ENCODE measurements around the gene ZFYVE19. TPM values are rescaled to one million over a fixed set of nuclear protein-coding genes. Genes with fewer than 3 reads are reported as not detected.
A peak's percentile ranks its signal among the peaks of the same experiment; 100 is the strongest.

ZFYVE19 gene
- total and polyA plus RNA-seq, 2 experiments from 2014 or later, result 8.5 to 22.7 TPM

- H3K36me3 Mint-ChIP-seq (ENCODE audit: low read depth), result peaks cover 62% of the 10 kb centered on the region
These were observed 39.9 kb downstream of the ZFYVE19 start for GRCh38 chr15:40846841-40847222.

More at GRCh38 chr15:40846841-40847222, 39.9 kb downstream of the ZFYVE19 start:
- H3K27ac ChIP-seq (ENCODE audit: low read depth), result 0 out of 2 replicates have a peak overlapping the region, but pooled peaks have one; percentile 50
- peaks cover 7% of the 10 kb centered on the region; the same call in 1 of the 2 replicates for H3F3A ChIP-seq (replicated peaks; ENCODE audit: low read depth)
- Mint-ChIP-seq H3K4me3 (peak overlapping the region; percentile 99), H3K9me3 (0 out of 3 replicates have a peak, but pooled peaks cover 3% of the 10 kb centered on the region), H3K27ac (0 out of 2 replicates have a peak overlapping the region, but pooled peaks have one; percentile 5), H3K27me3 (ENCODE audit: insufficient read depth, low read depth, poor library complexity) (peaks cover 23% of the 10 kb centered on the region), H3K4me1 (peaks cover 42% of the 10 kb centered on the region)
- H2AFZ ChIP-seq, result no peak overlapping the region
- H4K20me1 ChIP-seq (replicated peaks; ENCODE audit: insufficient read depth), result peaks cover 36% of the 10 kb centered on the region
- peaks cover 7% of the 10 kb centered on the region for H3K36me3 ChIP-seq (ENCODE audit: insufficient read depth)
- peak overlapping the region; percentile 97 for H3K4me3 ChIP-seq
- DNase-seq (ENCODE audit: low spot score) (no peak), ATAC-seq (no peak)
- no peaks in the 10 kb centered on the region for H3K9me2 ChIP-seq (ENCODE audit: insufficient read depth)
- peak overlapping the region; percentile 100 for H3K4me2 ChIP-seq
- H3K4me1 ChIP-seq (ENCODE audit: insufficient read depth), result peaks cover 36% of the 10 kb centered on the region
- H3K79me2 ChIP-seq (replicated peaks; ENCODE audit: insufficient read depth), result peaks cover 66% of the 10 kb centered on the region
- TF ChIP-seq REST (IDR thresholded peaks at IDR 0.05; ENCODE audit: unreplicated experiment) (no peak), ZNF114 (CRISPR knock-in tag; IDR thresholded peaks at IDR 0.05) (no peak), NANOG (IDR thresholded peaks at IDR 0.05; ENCODE audit: borderline replicate concordance) (no peak), ZNF462 (CRISPR knock-in tag; IDR thresholded peaks at IDR 0.05) (no peak), EZH2phosphoT487 (IDR thresholded peaks at IDR 0.05; ENCODE audit: unreplicated experiment) (no peak), ZNF331 (CRISPR knock-in tag; IDR thresholded peaks at IDR 0.05; ENCODE audit: low read depth) (no peak), ETS1 (IDR thresholded peaks at IDR 0.05) (no peak), STAT1 (IDR thresholded peaks at IDR 0.05; ENCODE audit: unreplicated experiment) (no peak), POLR2AphosphoS5 (IDR thresholded peaks at IDR 0.05; ENCODE audit: low read depth) (no peak), JUNB (IDR thresholded peaks at IDR 0.05; ENCODE audit: unreplicated experiment) (no peak), CREB1 (CRISPR knock-in tag; IDR thresholded peaks at IDR 0.05; ENCODE audit: low read depth) (no peak)
- H3K27me3 ChIP-seq (ENCODE audit: insufficient read depth), result 0 out of 2 replicates have a peak, but pooled peaks cover 4% of the 10 kb centered on the region
